CD4-positive, alpha-beta T cell treated with Interleukin-17A for 4 hours (primary cell): Measurements from ENCODE around the gene CCDC200.
"Not testable (repeated sequence)": the region's sequence is repeated elsewhere in the genome, so short reads cannot be mapped to it uniquely, and the experiment has no call there.

ENCODE experiments used
- DNase-seq: peaks from one replicate; pipeline ENCODE4 v3.0.0-alpha.2; 2020; ENCODE audit warnings: mixed read lengths

The CCDC200 gene

DNA sequence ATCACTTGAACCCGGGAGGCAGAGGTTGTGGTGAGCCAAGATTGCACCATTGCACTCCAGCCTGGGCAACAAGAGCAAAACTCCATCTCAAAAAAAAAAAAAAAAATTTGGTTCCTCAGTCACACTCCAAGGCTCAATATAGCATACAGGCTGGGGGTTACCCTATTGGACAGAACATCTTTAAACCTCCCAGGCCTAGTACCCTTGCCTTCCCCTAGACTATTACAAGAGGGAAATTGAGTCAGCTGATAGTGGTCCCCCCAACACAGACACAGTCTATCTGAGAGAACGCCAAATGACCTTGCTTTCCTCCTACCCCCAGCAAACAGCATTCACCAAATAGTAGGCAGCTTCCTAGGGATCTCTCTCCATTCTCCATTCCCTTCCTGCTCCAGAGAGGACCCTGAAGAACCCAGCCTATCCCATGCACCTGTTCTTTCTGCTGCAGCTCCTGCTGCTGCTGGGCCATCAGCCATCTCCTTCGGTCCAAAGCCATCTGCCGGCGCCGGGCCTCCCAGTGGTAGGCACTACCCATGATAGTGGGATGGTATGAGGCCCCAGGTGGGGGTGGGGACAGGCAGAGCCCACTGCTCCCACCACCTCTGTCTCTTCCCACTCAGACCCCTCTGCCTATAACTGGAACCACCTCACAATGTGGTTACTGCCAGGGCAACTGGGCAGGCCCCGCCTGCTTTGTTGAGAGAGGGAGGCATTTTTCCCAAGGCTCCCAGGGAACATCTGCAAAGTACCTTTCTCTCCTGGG is at the start of gene CCDC200:
Gene CCDC200 (minus strand): TSS at position 604 of the 763 bp plus-strand sequence. CDS start 69 bp downstream, at position 535.
- DNase-seq = not testable (repeated sequence)

- DNase-seq = not testable (repeated sequence)
These were observed 44.5 kb upstream of the CCDC200 start for GRCh38 chr17:43272914-43273313.

DNA sequence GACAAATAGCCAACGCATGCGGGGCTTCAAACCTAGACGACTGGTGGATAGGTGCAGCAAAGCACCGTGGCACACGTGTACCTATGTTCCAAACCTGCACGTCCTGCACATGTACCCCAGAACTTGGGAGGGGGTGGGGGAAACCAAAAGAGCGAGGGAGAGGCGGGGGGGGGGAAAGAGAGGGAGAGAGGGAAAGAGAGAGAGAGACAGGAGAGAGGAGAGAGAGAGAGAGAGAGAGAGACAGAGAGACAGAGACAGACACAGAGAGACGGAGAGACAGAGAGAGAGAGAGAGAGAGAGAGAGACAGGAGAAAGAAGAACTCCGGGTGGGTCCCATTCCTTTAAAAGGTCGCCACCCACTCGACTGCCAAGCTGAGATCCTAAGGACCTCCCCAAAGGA is 44.1 kb upstream of the CCDC200 start:
- not testable (repeated sequence) for DNase-seq

DNA sequence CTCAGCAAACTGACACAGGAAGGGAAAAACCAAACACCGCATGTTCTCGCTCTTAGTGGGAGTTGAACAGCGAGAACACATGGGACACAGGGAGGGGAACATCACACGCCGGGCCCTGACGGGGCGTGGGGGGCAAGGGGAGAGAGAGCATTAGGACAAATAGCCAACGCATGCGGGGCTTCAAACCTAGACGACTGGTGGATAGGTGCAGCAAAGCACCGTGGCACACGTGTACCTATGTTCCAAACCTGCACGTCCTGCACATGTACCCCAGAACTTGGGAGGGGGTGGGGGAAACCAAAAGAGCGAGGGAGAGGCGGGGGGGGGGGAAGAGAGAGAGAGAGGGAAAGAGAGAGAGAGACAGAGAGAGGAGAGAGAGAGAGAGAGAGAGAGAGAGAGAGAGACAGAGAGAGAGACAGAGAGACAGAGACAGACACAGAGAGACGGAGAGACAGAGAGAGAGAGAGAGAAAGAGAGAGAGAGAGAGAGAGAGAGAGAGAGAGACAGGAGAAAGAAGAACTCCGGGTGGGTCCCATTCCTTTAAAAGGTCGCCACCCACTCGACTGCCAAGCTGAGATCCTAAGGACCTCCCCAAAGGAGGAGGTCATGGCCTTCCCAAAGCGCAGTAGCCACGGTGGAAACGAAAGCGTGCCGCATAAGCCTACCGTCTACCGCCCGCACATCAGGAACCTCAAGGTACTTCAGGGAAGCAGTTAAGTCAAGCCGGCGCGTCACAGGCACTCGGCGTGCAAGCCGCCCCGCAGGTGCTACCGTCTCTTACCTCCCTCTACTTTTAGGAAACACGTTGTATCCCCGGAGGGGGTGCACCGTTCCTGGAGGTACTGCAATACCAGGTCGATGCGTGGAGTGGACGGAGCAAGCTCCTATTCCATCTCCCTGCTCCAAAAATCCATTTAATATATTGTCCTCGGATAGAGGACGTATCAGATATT is 42.4 kb upstream of the CCDC200 start:
- not testable (repeated sequence) for DNase-seq

GRCh38 chr17:43246456-43246855 is 18.0 kb upstream of the CCDC200 start:
- not testable (repeated sequence) for DNase-seq

- not testable (repeated sequence) for DNase-seq
These were observed 12.4 kb upstream of the CCDC200 start for GRCh38 chr17:43240596-43241352.

DNA sequence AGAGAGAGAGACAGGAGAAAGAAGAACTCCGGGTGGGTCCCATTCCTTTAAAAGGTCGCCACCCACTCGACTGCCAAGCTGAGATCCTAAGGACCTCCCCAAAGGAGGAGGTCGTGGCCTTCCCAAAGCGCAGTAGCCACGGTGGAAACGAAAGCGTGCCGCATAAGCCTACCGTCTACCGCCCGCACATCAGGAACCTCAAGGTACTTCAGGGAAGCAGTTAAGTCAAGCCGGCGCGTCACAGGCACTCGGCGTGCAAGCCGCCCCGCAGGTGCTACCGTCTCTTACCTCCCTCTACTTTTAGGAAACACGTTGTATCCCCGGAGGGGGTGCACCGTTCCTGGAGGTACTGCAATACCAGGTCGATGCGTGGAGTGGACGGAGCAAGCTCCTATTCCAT is 11.2 kb upstream of the CCDC200 start:
- not testable (repeated sequence) for DNase-seq

DNA sequence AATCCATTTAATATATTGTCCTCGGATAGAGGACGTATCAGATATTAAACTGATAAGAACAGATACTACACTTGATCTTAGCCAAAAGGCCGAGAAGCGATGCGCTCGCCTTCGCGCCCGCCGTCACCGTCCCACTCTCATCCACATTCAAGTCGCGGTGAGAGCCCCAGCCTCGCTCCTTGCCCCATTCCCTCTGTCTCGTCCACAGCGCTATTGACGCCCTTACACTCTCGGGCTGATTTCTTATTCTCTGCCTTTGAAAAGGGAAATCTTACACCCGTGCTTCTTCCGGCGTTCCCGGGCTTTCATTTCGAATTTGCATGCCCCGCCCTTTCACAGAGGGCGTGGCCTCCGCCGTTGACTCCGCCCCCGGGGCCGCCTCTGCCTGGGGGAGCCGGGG is 5.5 kb upstream of the CCDC200 start, which contains the start of gene RNU2-1:
Gene RNU2-1 (minus strand): TSS at position 101 of the 400 bp plus-strand sequence.
- DNase-seq = not testable (repeated sequence)

- not testable (repeated sequence) for DNase-seq
These were observed 4.8 kb upstream of the CCDC200 start for GRCh38 chr17:43233263-43233662.

DNA sequence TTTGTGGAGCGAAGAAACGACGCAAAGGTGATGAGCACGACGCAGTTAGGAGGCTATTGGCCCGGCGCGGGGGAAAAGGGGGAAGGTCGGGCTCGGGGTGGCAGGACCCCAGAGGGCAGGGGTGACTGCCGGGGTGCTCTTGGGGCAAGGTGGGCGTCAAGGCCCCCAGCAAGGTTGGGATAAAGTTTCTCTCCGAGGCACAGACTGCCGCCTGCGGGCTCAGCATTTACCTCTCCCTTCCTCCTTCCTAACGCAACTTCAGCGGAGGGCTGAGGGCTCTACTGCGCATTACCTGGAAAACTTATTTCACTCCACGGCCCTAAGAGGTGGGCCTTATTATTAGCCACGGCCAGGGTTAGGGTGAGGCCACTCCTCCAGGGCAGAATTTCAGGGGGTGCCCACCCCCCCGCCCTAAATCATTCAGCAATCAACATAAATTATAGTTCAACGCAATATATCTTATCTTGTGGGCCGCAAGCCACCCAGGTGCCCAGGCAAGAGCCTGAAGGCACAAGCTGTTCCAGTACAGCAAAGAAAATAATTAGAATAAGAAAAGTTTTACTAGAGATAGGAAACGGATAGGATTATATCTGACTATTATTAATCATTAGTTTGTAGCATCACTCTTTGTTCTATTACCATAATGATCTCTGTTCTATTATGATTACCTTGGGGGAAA is 3.7 kb upstream of the CCDC200 start:
- DNase-seq = not testable (repeated sequence)

DNA sequence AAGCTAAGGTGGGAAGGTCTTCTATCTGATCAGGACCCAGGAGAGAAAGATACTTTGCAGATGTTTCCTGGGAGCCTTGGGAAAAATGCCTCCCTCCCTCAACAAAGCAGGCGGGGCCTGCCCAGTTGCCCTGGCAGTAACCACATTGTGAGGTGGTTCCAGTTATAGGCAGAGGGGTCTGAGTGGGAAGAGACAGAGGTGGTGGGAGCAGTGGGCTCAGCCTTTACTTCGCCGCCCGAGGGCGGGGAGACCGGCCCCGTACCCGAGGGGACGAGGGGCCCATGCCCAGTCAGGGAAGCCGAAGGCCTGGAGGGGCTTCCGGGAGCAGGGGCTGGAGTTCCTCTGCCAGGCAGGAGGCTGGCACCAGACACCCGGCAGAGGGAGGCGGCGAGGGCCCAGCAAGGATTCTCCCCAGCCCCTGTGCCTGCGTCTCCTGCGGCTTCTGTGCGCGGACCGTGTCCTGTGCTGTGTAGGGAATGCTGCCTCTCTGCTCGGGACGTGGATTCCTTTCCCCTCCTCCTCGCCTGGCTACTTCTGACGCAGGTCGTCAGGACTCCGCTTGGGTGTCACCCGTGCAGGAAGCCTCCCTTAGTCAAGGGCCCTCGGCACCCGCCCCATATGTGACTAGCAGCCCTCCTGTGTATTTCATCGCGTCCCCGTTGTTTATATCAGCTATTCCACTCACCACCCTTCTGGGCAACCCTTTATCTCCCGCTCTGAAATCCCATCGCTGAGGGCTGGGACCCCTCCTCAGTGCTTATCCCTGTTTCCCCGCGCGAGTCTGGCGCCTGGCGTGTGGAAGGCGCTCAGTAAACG is 3.0 kb upstream of the CCDC200 start:
- DNase-seq = not testable (repeated sequence)

DNA sequence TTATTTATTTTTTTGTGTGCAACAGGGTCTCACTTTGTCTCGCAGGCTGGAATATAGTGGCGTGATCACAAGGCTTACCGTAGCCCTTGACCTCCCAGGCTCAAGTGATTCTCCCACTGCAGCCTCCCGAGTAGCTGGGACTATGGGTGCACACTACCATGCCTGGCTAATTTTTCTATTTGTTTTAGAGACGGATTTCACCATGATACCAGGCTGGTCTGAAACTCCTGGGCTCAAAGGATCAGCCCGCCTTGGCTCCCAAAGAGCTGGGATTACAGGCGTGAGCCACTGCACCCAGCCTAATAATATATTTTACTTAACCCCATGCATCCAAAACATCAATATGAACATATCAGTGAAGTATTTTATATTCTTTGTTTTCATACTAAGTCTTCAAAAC is 2.0 kb downstream of the CCDC200 start:
- no peak for DNase-seq

GRCh38 chr17:43224146-43224705 is 4.2 kb downstream of the CCDC200 start:
- no peak for DNase-seq

GRCh38 chr17:43220511-43221125 is 7.8 kb downstream of the CCDC200 start:
- no peak for DNase-seq

DNA sequence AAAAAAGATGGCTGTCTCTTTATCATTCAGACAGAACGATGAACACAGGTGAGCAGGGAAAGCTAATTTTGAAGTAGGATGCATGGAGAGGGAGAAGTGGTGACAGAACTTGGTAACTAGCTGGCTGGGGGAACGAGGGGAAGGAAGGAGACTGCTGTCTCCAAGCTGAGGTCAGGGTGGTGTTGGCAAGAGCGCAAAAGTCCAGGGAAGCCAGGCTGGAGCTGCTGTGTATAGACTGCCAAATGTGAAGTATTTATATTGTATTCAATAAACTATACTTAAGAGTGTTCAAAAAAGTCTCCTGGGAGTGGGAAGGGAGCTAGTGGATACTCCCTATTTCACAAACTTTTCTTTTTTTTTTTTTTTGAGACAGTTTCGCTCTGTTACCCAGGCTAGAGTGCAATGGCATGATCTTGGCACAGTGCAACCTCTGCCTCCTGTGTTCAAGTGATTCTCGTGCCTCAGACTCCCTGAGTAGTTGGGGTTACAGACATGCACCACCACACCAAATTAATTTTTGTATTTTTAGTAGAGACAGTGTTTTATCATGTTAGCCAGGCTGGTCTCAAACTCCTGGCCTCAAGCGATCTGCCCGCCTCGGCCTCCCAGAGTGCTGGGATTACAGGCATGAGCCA is 8.6 kb downstream of the CCDC200 start:
- DNase-seq = no peak

DNA sequence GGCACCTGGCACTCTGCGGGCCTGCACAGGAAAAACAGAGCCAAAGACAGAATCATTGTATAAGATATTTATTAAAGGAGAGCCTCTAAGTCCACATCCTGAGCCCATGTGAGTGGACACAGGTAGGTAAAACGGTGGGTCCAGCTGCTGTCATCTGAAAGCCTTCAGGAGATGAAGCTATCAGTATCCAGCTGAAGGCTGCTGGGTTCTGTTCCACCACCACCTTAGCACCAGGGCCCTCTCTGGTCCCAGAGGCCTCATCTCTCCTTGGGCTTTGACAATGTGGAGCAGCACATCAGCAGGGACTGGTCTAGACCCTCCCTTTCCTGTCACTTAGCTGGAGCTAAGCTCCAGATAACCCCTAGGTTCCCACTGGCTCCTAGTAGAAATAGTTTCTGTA is 9.4 kb downstream of the CCDC200 start:
- no peak for DNase-seq

- peak; percentile 32 for DNase-seq
These were observed 10.8 kb downstream of the CCDC200 start for GRCh38 chr17:43217614-43218087.

GRCh38 chr17:43216762-43217613 is 11.4 kb downstream of the CCDC200 start:
- no peak for DNase-seq

DNA sequence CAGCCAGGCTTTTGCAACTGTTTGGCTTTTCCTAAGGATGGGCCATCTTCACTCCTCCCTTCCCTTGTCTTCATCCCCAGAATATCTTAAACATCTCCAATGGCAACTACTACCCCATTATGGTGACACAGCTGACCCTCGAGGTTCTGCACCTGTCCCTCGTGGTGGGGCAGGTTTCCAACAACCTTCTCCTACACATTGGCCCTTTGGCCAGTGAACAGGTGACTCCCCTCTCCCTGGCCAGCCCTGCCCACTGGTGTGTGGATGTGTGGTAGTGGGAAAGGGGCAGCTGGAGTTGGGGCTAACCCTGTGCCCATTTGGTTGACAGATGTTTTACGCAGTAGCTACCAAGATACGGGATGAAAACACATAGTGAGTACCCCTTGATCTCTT is 12.1 kb downstream of the CCDC200 start:
- no peak for DNase-seq
